HG03342 (cell line): Measurements from ENCODE around the gene PRRT2.
A peak's percentile ranks its signal among the peaks of the same experiment; 100 is the strongest.
"Not testable (repeated sequence)": the region's sequence is repeated elsewhere in the genome, so short reads cannot be mapped to it uniquely, and the experiment has no call there.

ENCODE experiments used
- ATAC-seq: cut with Tn5 transposase; IDR thresholded peaks from one replicate; pipeline ENCODE4 v1.9.1; 2021; ENCODE audit warnings: mild to moderate bottlenecking, moderate library complexity; ENCODE audit not compliant: unreplicated experiment

PRRT2 gene

DNA sequence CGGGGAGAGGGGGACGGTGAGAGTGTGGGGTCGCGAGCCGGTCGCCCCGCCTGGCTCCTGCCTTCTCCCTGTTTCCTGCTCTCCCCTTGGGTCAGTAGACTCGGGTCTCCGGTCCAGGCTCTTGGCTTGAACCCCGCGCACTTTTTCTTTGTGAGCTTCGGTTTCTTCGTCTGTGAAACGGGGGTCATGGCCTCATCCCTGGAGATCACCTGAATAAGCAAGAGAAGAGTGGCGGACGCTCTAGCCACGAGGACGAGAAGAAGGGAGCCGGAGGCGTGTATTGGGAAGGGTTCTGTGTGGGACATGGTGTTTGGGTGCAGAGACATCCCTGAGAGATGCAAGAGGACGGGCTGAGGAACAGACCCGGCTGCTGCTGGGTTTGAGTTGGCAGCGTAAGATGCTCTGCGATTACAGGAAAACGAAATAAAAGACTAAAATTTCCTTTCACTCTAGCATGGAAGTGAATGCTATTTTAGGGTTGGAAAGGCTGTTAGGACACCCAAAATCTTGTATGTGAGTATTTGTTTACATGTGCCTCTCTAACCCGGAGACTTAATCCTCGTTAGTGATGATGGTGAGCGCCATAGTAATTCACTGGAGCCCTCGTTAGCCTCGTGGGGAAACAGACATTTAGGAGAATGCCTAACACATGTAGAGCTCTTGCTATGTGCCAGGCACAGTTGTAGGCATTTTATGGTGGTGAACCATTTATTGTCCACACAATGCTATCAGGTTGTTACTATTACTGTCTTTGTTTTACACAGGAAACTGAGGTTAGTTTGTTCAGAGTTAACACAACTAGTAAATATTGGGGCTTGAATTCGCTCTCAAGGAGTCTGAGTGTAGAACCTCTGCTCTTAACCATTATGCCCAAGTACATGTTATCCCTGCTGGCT, 20.8 kb upstream of the PRRT2 start:
- no peak for ATAC-seq

GRCh38 chr16:29791845-29792807, 19.9 kb upstream of the PRRT2 start:
- ATAC-seq, result no peak

GRCh38 chr16:29793153-29793552, 18.8 kb upstream of the PRRT2 start:
- ATAC-seq, result not testable (repeated sequence)

DNA sequence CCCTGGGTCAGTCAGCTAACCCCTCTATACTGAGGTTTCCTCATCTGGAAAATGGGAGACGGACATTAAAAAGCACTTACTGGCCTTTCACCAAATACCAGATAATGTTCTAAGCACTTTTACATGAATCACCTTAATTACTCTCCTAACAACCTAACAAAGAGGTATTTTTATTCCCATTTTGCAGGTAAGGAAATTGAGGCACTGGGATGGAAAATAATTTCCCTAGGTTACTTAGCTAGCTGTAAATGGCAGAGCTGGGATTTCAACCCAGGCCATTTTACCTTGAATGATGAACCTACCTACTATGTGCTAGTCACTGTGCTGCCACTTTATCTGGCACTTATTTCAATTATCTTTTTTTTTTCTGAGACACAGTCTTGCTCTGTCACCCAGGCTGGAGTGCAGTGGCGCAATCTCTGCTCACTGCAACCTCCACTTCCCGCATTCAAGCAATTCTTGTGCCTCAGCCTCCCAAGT, 17.7 kb upstream of the PRRT2 start:
- no peak for ATAC-seq

DNA sequence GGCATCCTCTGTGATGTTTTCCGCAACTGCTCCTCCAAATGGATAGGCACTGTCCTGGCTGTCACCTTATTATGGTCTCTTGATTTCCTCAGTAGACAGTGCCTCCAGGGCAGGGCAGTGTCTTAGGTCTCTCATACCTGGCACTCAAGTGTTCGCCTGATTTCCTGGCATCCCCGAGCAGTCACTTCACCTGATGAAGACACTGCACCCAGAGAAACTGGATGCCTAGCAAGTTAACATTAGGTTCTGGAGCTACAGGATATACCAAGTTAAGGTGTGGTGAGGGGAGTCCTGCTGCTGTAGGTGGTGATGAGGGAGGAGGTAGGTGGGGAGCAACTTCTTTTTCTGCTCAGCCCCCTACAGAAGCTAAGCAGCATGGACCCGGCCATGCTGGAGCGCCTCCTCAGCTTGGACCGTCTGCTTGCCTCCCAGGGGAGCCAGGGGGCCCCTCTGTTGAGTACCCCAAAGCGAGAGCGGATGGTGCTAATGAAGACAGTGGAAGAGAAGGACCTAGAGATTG, 9.5 kb upstream of the PRRT2 start:
- ATAC-seq, result no peak

DNA sequence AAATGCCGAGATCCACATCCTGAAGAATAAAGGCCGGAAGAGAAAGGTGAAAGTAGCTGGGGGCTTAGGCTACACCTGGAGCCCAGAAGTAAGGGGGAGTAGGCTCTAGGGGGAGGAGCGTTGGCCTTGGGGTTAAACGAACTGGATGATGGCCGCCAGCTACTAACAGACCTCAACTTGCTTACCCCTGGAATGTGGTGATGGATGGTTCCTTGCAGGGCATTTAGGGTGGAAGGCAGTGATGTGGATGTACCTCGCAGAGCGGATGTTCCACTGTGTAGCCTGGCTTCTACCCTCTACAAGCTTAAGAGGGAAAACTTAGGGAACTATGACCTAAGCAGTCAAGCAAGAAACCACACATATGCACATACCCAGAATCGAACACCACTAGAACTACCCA, 8.0 kb upstream of the PRRT2 start:
- no peak for ATAC-seq

GRCh38 chr16:29804455-29805231, 7.3 kb upstream of the PRRT2 start:
- no peak for ATAC-seq

DNA sequence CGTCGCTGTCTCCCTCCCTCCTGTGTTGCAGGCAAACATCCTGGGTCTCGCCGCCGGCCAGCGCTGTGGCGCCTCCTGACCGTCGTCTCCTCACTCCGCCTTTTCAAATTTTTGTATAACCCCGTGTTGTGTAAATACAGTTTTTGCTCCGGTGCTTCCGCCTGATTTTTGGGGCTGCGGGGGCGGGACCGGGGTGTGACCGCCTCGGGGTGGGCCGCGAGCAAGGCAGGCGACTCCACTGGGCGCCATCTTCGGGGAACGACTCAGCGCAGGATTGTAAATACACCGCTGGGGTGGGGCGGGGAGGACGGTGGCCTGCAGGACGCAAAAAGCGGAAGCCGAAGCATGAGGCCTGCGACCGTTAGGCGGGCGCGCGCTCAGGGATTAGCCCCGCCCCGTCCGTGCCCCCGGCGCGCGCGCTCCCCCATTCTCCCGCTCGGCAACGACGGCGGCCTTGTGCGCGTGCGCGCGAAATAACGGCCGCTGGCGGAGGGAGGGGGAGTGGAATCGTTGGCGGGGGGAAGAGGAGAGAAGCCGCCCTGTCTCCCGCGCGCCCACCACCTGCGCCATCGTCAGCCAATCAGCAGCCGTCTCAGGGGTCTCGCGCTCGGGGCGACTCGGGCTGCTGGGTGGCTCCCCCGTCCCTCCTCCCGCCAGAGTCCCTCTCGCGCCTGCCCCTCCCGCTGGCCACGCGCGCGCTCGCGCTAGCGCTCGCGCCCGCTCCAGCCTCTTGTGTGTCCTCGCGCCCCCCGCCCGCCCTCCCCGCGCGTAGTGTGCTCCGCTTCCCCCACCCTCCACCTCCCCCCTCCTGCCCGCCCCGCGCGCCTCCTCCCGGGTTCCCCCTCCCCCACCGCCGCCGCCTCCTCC, 6.5 kb upstream of the PRRT2 start:
- ATAC-seq, result peak; percentile 46

GRCh38 chr16:29806099-29806579, 5.9 kb upstream of the PRRT2 start, which contains the start of gene MAZ:
TSS of gene MAZ (plus strand) at chr16:29806529. CDS start at chr16:29806702, 173 bp downstream.
- no peak for ATAC-seq

GRCh38 chr16:29806641-29807425, 5.2 kb upstream of the PRRT2 start:
- no peak for ATAC-seq

DNA sequence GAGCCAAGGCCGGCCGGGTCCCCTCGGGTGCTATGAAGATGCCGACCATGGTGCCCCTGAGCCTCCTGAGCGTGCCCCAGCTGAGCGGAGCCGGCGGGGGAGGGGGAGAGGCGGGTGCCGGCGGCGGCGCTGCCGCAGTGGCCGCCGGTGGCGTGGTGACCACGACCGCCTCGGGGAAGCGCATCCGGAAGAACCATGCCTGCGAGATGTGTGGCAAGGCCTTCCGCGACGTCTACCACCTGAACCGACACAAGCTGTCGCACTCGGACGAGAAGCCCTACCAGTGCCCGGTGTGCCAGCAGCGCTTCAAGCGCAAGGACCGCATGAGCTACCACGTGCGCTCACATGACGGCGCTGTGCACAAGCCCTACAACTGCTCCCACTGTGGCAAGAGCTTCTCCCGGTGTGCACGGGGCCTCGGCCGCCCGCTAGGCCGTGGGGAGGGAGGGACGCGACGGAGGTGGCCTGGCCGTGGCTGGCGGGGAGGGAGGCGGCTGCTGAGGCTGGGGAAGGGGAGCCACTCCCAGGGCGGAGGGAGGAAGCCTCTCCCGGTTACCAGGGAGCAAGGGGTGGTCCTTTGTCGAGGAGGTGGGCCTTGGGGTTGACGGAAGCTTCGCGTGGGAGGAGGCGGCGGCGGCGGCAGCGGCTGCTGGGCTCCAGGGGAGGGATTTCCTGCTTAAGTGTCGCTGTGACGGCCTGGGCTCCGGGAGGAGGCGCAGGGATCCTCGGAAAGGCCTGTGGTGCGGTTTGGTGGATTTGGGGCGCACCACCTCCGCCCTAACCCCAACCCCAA, 4.4 kb upstream of the PRRT2 start:
- no peak for ATAC-seq

DNA sequence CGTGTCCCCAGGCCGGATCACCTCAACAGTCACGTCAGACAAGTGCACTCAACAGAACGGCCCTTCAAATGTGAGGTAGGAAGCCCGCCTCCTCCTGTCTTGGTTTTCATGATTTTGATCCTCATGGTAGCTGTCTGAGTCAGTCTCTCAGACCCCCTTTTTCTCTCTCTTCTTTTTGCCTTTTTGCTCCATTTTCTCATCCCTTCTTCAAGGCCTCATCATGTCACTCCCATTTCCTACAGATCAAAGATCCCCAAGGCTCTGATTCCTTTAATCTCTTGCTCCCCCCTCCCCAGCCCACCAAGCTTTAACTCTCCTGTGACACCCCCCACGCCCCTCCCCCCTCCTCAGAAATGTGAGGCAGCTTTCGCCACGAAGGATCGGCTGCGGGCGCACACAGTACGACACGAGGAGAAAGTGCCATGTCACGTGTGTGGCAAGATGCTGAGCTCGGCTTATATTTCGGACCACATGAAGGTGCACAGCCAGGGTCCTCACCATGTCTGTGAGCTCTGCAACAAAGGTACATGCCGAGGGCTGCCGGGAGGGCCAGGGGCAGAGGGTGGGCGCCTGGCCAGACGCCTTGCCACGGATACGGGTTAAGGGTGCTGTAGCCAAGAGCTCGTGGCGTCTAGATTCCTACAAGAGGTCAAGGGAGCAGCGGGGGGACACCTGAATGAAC, 3.6 kb upstream of the PRRT2 start:
- no peak for ATAC-seq

- ATAC-seq, result no peak
Measured at GRCh38 chr16:29809031-29809747, 2.8 kb upstream of the PRRT2 start.

GRCh38 chr16:29809850-29810698, 1.9 kb upstream of the PRRT2 start:
- ATAC-seq, result no peak

DNA sequence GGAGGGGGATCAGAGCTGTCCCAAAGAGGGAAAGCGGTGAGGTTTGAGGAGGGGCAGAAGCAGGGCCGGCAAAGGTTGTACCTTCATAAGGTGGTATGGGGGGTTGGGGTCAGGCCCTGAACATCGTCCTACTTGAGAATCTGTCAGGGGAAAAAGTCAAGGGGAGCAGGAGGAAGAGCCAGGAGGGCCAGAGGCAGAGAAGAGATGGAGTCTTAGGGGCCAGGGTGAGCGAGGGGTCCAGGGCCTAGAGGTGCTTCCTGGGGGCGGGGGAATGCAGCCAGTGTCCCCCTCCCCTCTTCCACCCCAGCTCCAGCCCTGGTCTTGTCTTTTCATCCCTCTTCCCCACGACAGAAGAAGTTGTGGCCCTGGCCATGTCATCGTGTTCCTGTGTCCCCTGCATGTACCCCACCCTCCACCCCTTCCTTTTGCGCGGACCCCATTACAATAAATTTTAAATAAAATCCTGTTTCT, 1.3 kb upstream of the PRRT2 start:
- no peak for ATAC-seq
